ENCODE measurements around the gene STXBP6.

STXBP6 gene

DNA sequence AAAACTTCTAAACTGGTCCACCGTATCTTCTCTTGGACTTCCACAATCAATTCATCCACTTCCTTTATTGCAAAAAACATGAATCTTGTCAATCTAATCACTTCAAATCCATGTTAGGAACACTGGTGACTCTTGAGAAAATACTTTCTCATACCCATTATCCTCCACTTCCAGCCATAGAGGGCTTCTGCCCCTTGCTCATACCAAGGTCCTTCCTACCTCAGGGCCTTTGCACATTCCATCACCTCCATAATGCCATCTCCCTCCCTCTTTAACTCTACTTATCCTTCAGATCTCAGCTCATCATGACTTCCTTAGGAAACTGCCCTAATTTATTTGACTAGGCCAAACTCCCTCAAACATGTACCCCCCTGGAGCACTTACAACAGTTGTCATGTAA, 16.6 kb downstream of the STXBP6 start:
- no peak overlapping the region for H3K4me2 ChIP-seq
- H3K36me3 ChIP-seq: no peaks in the 10 kb centered on the region
- no peaks in the 10 kb centered on the region for H3K4me1 ChIP-seq

DNA sequence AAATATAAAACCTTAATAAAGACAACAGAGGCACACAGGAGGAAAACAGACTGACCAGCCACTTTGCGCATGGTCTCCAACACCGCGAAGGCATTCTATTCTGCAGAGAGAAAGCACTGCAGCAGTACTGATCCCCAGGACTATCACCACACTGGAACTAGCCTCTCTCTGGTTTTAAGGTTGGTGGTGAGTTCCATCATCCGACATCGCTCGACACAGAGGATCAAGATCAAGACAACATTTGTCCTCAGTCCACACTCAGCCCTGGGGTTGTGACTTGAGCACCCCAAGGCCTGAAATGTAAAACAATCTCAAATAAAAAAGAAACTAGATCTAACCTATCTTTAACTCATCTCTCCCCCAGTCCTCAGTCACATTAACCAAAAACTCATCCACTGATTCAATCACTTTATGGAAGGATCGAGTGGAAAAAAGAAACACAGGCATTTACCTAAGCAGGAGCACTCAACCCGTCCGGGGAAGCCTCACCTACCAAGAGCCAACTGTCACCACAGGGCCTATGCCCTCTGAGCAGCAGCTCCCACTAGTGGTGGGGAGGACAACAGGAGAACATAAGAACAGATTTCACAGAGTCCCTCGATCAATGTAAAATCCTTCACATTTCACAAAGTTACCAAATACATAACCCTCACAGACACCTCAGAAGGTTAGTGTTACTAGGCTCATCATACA, 17.7 kb downstream of the STXBP6 start:
- H3K4me2 ChIP-seq: no peak overlapping the region

More for the DNA sequence above, 16.6 kb downstream of the STXBP6 start:
- Histone ChIP-seq H4K20me1 (no peaks in the 10 kb centered on the region), H3K27me3 (no peaks in the 10 kb centered on the region), H3K27ac (no peak overlapping the region), H3K9ac (no peak overlapping the region), H3K4me3 (no peak overlapping the region), H3K9me3 (replicated peaks in 1 of 11) (0 out of 22 replicates have a peak, but pooled peaks cover 0 to 3% (median 0%) of the 10 kb centered on the region in 11 experiments)
- no peak for TF ChIP-seq Cebpa-rat (IDR thresholded peaks at IDR 0.05)

DNA sequence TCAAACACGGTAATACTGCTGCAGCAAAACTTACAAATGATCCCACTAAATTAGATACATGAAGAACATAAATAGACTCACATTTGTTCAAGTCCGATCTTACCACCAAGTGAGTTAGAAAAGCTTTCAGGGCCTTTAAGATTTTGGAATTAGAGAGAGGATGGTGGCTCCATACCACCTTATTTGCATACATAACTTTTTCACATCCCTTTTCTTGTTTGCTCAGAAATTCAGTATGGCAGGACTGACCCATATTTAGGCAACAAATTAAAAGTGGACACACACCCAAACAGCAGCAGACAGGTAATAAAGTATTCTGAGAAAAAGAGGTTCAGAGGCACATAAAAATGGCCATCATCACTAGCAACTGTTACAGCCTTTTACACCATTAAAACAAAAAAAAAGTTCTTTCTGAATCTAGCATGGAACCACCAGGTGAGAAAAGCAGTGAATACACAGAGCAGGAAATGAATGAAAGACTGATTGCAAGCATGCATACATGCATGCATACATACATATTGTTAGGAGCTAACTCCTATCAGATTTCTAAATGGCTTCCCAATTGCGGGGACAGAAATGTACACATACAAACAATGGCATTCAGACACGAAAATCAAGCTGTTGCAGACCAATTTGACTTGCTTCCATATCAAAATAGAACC, 23.3 kb downstream of the STXBP6 start:
- TF ChIP-seq Cebpa-rat (IDR thresholded peaks at IDR 0.05): no peak
- H3K27me3 ChIP-seq: no peaks in the 10 kb centered on the region
- no peaks in the 10 kb centered on the region for H4K20me1 ChIP-seq
- H3K4me3 ChIP-seq: no peak overlapping the region
- no peaks in the 10 kb centered on the region for H3K4me1 ChIP-seq
- H3K4me2 ChIP-seq: no peak overlapping the region
- no peaks in the 10 kb centered on the region for H3K9me3 ChIP-seq (replicated peaks in 1 of 11)
- no peak overlapping the region for H3K27ac ChIP-seq
- H3K9ac ChIP-seq: no peak overlapping the region
- H3K36me3 ChIP-seq: no peaks in the 10 kb centered on the region

More for the DNA sequence above, 17.7 kb downstream of the STXBP6 start:
- Histone ChIP-seq H3K27ac (no peak overlapping the region), H3K4me3 (no peak overlapping the region), H3K9me3 (replicated peaks in 1 of 11) (no peaks in the 10 kb centered on the region), H3K4me1 (no peaks in the 10 kb centered on the region), H3K9ac (no peak overlapping the region), H4K20me1 (no peaks in the 10 kb centered on the region), H3K27me3 (no peaks in the 10 kb centered on the region), H3K36me3 (no peaks in the 10 kb centered on the region)
- TF ChIP-seq Cebpa-rat (IDR thresholded peaks at IDR 0.05): no peak

DNA sequence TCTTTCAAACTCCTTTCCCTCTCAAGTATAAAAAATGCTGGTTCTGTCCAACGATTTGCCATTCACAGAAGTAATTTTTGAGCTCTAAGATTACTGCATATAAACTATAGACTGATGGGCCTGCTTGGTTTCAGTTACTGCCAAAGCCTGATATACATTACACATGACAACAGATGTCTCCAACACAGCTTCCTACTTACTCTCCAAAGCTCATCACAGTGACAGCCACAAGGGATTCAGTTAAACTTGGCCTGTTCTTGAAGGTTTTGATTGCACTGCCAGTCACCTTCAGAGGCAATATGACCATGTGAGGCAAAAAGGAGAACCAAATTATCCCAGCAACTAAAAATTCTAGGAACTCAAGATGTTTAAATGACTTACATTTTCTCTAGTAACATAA, 30.1 kb downstream of the STXBP6 start:
- no peaks in the 10 kb centered on the region for H4K20me1 ChIP-seq

DNA sequence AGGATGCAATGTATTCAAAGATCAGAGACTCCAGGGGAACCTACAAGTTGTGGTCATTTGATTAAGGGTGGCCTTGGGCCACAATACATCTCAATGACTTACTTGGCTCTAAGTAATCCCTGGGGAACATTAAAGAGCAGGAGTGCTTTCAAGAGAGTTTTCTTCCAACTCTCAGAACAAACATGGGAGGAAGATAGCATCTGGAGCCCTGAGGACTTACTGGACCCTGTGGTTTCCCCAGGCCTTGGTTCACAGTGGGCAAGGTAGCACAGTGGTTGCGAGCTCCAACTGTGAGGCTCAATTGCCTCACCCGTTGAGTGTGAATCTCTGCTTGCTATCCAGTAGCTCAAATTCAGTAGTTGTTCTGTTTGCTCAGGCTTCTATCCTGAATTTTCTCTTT, 32.4 kb downstream of the STXBP6 start:
- Histone ChIP-seq H3K9ac (no peak overlapping the region), H3K4me2 (no peak overlapping the region)

More for the DNA sequence above, 30.1 kb downstream of the STXBP6 start:
- Histone ChIP-seq H3K4me3 (no peak overlapping the region), H3K4me1 (no peaks in the 10 kb centered on the region), H3K9ac (no peak overlapping the region), H3K36me3 (no peaks in the 10 kb centered on the region), H3K9me3 (replicated peaks in 1 of 11) (no peaks in the 10 kb centered on the region), H3K27me3 (no peaks in the 10 kb centered on the region), H3K27ac (no peak overlapping the region), H3K4me2 (no peak overlapping the region)
- TF ChIP-seq Cebpa-rat (IDR thresholded peaks at IDR 0.05): no peak

DNA sequence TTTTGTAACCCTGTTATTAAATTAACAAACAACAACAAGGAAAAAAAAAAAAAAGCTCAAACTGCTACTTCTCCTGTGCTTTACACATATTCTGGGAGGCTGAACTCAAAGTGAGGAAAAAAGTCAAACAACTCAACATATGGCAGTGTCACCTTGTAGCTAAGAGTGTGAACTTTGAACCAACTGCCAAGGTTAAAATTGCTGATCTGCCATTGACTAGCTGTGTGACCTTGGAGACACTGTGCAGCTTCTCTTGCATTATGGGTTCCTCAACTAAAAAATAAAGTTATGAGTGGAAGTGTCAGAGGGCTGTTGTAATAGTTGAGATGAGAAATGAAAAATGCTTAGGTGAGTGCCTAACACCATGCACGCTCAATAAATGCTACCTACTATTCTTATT, 34.2 kb downstream of the STXBP6 start:
- no peak overlapping the region for H3K9ac ChIP-seq
- no peaks in the 10 kb centered on the region for H4K20me1 ChIP-seq
- TF ChIP-seq Cebpa-rat (IDR thresholded peaks at IDR 0.05): no peak
- no peaks in the 10 kb centered on the region for H3K4me1 ChIP-seq
- no peaks in the 10 kb centered on the region for H3K9me3 ChIP-seq (replicated peaks in 1 of 11)
- H3K27ac ChIP-seq: no peak overlapping the region
- no peaks in the 10 kb centered on the region for H3K36me3 ChIP-seq
- no peak overlapping the region for H3K4me3 ChIP-seq
- H3K27me3 ChIP-seq: no peaks in the 10 kb centered on the region
- no peak overlapping the region for H3K4me2 ChIP-seq

More for the DNA sequence above, 32.4 kb downstream of the STXBP6 start:
- Histone ChIP-seq H3K9me3 (replicated peaks in 1 of 11) (no peaks in the 10 kb centered on the region), H3K27ac (no peak overlapping the region), H3K4me1 (no peaks in the 10 kb centered on the region), H4K20me1 (no peaks in the 10 kb centered on the region), H3K4me3 (no peak overlapping the region), H3K36me3 (no peaks in the 10 kb centered on the region), H3K27me3 (no peaks in the 10 kb centered on the region)
- TF ChIP-seq Cebpa-rat (IDR thresholded peaks at IDR 0.05): no peak

DNA sequence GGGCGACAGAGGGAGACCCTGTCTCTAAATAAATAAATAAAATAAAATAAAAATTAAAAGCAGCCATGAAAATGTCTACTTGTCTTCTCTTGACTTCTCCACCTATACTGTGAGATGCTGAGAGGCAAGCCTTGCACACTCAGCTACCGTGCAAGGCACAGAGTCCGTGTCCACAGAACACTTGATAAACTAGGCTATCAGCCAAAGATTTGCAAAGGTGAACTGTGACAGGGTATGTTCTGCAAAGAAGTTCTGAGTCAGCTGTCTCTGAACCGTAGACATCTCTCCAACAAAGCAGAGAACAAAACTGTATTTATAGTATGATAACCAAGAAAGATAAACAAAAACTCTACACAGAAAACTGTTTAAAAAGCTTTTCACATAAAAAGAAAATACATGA, 35.5 kb downstream of the STXBP6 start:
- no peaks in the 10 kb centered on the region for H3K4me1 ChIP-seq
- no peaks in the 10 kb centered on the region for H4K20me1 ChIP-seq
- no peak for TF ChIP-seq Cebpa-rat (IDR thresholded peaks at IDR 0.05)
- no peaks in the 10 kb centered on the region for H3K27me3 ChIP-seq
- H3K9me3 ChIP-seq (replicated peaks in 1 of 11): no peaks in the 10 kb centered on the region
- H3K36me3 ChIP-seq: no peaks in the 10 kb centered on the region
- H3K4me2 ChIP-seq: no peak overlapping the region
- no peak overlapping the region for H3K9ac ChIP-seq
- H3K4me3 ChIP-seq: no peak overlapping the region
- H3K27ac ChIP-seq: no peak overlapping the region

DNA sequence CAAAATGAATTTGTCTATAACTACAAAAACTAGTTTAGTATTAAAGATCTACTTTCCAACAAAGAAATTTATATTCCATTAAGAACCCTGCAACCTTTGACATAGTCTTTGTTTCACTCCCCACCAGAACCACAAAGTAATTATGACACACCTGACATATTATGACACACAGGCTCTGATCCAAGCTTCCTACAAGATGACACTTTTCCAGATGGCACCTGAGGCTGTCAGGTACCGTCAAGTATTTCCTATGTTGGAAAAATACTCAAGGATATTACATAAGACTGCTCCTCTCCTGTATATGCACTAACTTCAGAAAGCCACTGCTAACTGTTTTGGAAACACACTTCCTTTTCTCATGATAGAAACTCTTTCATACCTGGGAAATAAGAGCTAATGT, 38.9 kb downstream of the STXBP6 start:
- Histone ChIP-seq H3K27me3 (no peaks in the 10 kb centered on the region), H4K20me1 (no peaks in the 10 kb centered on the region), H3K9ac (no peak overlapping the region), H3K4me2 (no peak overlapping the region), H3K36me3 (no peaks in the 10 kb centered on the region), H3K4me1 (no peaks in the 10 kb centered on the region), H3K9me3 (replicated peaks in 1 of 11) (no peaks in the 10 kb centered on the region), H3K27ac (no peak overlapping the region), H3K4me3 (no peak overlapping the region)
- TF ChIP-seq Cebpa-rat (IDR thresholded peaks at IDR 0.05): no peak

DNA sequence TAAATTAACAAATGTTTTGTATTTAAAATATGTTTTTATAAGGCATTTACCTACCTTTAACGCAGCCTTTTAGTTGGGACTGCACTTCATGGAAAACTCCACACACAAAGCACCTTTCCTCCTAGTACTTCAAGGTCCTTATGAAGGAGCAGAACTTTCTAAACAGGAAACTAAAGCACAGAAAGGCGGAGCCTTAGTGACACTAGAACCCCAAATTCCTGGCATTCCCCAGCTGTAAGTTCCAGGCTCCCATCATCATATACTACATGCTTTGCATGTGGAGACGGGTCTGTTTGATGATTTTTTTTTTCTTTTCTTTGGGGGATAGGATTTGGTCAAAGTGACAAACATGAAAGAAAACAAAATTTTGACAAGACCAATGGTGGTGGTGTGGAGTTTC, 39.5 kb downstream of the STXBP6 start:
- H3K4me2 ChIP-seq: no peak overlapping the region
- TF ChIP-seq Cebpa-rat (IDR thresholded peaks at IDR 0.05): no peak
- no peaks in the 10 kb centered on the region for H3K27me3 ChIP-seq
- no peak overlapping the region for H3K9ac ChIP-seq
- no peak overlapping the region for H3K27ac ChIP-seq
- H3K4me3 ChIP-seq: no peak overlapping the region
- H3K36me3 ChIP-seq: no peaks in the 10 kb centered on the region
- no peaks in the 10 kb centered on the region for H3K9me3 ChIP-seq (replicated peaks in 1 of 11)
- no peaks in the 10 kb centered on the region for H3K4me1 ChIP-seq
- H4K20me1 ChIP-seq: no peaks in the 10 kb centered on the region

DNA sequence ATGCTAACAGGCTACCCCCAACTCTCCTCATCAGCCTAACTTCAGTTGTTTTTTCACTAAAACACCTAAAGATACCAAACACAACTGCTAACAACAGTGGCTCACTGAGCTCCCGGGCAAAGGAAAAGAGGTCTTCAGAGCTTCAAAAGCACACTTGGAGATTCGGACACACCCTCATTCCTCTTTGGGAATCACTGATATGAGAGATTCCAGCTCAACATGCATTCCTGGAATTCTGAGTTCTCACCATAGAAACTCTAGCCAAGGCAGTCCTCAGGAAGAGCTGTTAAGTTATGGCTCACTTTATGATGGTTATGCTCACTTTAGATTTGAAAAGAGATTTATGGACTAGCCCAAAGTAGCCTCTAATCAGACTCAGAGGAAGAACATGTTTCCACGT, 40.1 kb downstream of the STXBP6 start:
- Histone ChIP-seq H3K9ac (no peak overlapping the region), H3K36me3 (no peaks in the 10 kb centered on the region), H3K4me3 (no peak overlapping the region), H3K4me2 (no peak overlapping the region), H4K20me1 (no peaks in the 10 kb centered on the region), H3K27me3 (no peaks in the 10 kb centered on the region), H3K27ac (no peak overlapping the region), H3K9me3 (replicated peaks in 1 of 11) (no peaks in the 10 kb centered on the region), H3K4me1 (no peaks in the 10 kb centered on the region)
- no peak for TF ChIP-seq Cebpa-rat (IDR thresholded peaks at IDR 0.05)

Data from BLaER1 treated with 17β-estradiol and CSF1 and Interleukin-3, amounts not matched to agents 10 nM and 100 nM (cell line).